Kasumi-1 (cell line): ENCODE data around the gene CLCN6.

Source experiments
- DNase-seq, 2 experiments: peaks; one replicate each; lab custom pipeline; 2025; lab: John Stamatoyannopoulos, UW

Gene CLCN6

DNA sequence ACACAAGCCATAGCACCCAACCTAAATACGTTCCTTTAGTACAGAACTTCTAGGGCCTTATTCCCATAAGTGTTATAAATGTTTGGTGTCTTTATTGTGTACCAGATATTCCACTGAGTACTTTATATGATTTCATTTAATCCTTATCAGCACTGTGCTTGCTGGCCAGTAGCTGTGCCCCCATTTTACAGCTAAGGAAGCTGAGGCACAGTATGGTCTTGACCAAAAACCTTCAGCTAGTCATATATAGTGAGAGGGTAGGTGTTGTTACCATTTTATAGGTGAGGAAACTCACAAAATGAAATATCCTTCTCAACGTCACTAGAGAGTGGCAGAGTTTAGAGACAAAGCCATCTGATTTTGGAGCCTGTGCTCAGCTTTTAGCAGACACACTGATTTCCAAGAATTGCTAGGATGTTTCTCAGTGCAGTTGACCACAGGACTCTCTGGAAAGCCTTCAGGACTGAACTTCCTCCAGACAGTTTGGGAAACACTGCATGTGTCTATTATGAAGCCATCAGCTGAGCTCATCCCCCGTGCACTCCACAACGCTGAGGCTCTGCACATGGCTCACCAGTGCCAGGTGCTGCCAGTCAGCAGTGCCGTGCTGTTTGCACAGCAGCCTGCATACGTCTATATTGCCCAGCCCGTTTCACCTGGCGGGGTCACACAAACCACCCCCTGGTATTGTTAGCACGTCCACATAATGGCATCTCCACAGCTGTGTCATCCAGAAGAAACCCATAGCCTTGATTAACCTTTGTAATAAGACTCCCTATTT lies 26.1 kb downstream of the CLCN6 start:
- no peak for DNase-seq

DNA sequence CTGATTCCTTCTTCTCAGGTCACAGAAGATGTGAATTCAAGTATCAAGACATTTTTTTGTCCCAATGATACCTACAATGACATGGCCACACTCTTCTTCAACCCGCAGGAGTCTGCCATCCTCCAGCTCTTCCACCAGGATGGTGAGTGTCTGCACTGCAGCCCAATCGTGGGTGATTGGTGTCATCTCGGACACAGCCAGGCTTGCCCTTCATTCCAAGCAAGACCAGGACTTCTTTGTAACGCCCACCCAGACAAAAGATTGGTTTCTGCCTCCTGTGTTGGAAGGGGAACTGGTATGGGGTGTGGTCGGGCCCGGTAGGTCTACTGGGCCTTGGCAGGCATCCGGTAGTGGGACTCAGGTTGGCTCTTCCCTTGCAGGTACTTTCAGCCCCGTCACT lies 27.5 kb downstream of the CLCN6 start:
- no peak for DNase-seq

DNA sequence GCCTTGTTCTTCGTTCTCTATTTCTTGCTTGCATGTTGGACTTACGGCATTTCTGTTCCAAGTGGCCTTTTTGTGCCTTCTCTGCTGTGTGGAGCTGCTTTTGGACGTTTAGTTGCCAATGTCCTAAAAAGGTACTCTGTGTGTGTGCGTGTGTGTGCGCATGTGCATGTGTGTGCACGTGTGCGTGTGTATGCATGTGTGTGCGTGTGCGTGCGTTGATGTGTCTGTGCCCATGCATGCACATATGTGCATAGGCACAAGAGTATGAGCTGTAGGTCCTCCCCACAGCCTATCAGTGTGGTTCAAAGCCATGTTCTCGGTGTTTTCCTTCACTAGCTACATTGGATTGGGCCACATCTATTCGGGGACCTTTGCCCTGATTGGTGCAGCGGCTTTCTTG lies 27.9 kb downstream of the CLCN6 start:
- no peak for DNase-seq

DNA sequence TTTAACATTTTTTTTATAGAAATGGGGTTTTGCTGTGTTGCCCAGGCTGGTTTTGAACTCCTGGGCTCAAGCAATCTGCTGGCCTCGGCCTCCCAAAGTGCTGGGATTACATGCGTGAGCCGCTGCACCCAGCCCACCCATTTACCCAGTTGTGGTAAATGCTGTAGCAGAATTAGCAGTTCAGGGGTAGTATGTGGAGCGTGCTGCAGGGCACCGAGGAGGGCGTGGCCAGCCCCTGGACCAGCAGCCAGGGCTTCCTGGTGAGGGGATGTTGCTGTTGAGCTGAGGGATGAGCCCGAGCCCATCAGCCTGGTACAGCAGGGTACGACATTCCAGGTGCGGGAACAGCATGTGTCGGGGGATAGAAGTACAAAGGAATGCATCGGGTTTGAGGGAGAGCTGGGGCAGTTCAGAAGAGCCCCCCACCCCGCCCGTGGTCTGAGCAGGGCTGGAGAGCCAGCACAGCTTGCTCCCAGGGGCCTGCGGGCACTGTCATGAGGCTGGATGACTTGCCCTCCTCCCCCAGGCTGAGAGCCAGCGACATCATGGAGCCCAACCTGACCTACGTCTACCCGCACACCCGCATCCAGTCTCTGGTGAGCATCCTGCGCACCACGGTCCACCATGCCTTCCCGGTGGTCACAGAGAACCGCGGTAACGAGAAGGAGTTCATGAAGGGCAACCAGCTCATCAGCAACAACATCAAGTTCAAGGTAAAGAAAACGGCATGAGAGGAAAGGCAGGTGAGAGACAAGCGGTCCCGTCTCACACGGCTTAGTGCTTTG lies 29.6 kb downstream of the CLCN6 start:
- DNase-seq, result no peak

DNA sequence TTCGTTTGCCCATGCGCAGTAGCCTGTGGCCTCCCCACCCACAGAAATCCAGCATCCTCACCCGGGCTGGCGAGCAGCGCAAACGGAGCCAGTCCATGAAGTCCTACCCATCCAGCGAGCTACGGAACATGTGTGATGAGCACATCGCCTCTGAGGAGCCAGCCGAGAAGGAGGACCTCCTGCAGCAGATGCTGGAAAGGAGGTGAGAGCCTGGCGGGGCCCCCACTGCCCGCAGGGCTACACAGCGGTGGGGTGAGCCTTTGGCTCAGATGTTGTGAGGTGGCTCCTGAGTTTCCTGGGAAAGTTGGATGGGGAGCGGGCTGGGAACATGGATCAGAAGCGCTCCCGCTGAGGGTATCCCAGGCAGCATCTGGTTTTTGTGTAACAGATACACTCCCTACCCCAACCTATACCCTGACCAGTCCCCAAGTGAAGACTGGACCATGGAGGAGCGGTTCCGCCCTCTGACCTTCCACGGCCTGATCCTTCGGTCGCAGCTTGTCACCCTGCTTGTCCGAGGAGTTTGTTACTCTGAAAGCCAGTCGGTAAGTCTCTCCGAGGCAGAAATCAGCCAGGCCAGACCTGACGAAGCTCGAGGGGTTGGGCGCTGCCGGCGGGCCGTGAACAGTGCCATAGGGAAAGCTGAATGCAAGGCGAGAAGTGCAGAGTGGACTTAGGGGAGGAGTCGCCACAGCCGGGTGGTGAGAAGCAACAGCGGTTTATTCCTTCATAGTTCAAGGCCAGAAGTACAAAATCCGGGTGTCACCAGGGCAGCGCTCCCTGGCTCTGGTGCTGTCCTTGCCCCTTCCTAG lies 31.2 kb downstream of the CLCN6 start:
- DNase-seq, result no peak

DNA sequence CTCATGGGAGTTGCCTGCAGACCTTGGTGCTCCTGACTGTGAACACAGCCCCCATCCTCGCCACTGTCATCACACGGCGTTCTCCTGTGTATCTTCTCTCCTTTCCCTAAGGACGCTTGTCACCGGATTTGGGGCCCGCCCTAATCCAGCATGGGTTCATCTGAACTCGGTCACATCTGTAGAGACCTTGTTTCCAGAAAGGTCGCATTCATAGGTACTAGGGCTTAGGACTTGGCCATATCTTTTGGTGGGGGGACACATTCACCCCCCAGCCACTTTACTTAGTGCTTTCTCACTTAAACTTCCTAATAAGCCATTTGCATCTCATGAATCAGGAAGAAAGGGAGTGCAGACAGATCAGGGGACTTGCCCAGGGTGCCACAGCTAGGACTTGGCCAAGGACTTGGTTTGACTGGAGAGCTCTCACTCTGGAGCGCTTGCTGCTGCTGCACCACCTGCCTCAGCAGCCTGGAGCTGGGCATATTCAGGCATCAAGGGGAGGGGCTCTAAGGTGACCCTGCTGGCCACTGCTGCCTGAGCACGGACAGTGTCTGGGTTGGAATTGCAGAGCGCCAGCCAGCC lies 31.9 kb downstream of the CLCN6 start:
- no peak for DNase-seq

DNA sequence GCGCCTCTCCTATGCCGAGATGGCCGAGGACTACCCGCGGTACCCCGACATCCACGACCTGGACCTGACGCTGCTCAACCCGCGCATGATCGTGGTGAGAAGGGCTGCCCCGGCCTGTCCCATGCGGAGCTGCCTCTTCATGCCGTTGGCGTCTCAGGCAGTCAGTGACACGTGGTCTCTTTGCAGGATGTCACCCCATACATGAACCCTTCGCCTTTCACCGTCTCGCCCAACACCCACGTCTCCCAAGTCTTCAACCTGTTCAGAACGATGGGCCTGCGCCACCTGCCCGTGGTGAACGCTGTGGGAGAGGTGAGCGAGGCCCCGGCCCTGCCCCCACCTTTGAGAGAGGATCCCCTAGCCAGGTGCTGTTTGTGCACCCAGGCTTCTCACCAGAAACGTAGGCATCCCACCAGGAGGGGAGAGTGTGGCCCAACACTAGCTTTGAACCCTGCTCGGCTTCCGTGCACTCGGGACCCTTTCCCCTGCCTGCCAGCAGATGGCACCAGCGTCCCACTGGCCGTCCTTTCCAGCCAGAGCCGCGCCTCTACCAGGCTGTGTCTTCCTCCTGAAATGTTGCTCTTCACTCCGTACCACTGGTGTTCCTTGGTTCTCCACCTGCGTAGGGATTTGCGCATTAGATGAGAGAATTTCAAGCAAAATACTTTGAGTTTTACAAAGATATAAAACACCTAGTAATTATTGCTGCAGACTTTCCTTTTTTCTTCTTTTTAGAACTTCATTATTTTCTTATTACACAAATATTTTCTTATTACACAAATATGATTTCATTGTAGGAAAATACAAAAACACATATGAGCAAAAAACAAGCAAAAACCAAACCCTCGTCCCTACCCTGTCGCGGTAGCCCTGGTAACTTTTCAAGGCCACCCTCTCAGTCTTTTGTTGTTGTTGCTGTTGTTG lies 32.6 kb downstream of the CLCN6 start:
- peak; percentile 64 to 72 for DNase-seq

DNA sequence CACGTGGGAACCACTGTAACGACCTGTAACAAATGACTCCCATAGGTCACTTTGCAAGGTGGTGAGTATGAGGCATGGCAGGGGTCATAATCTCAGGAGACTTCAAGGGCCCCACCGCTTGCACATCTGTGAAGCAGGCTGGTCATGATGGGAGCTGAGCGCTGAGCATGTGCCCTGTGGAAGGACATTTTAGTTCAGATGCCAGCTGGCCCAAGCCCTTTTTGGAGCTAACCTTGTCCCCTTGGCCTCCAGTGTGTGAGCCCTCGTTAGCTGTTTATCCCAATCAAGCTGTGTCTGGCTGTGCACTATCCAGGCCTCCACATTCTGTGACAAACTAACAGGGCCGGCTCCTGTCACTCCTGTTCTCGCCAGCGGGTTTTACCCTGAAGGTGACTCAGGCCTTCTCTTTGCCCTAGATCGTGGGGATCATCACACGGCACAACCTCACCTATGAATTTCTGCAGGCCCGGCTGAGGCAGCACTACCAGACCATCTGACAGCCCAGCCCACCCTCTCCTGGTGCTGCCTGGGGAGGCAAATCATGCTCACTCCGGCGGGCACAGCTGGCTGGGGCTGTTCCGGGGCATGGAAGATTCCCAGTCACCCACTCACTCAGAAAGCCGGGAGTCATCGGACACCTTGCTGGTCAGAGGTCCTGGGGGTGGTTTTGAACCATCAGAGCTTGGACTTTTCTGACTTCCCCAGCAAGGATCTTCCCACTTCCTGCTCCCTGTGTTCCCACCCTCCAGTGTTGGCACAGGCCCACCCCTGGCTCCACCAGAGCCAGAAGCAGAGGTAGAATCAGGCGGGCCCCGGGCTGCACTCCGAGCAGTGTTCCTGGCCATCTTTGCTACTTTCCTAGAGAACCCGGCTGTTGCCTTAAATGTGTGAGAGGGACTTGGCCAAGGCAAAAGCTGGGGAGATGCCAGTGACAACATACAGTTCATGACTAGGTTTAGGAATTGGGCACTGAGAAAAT lies 34.0 kb downstream of the CLCN6 start:
- no peak for DNase-seq

DNA sequence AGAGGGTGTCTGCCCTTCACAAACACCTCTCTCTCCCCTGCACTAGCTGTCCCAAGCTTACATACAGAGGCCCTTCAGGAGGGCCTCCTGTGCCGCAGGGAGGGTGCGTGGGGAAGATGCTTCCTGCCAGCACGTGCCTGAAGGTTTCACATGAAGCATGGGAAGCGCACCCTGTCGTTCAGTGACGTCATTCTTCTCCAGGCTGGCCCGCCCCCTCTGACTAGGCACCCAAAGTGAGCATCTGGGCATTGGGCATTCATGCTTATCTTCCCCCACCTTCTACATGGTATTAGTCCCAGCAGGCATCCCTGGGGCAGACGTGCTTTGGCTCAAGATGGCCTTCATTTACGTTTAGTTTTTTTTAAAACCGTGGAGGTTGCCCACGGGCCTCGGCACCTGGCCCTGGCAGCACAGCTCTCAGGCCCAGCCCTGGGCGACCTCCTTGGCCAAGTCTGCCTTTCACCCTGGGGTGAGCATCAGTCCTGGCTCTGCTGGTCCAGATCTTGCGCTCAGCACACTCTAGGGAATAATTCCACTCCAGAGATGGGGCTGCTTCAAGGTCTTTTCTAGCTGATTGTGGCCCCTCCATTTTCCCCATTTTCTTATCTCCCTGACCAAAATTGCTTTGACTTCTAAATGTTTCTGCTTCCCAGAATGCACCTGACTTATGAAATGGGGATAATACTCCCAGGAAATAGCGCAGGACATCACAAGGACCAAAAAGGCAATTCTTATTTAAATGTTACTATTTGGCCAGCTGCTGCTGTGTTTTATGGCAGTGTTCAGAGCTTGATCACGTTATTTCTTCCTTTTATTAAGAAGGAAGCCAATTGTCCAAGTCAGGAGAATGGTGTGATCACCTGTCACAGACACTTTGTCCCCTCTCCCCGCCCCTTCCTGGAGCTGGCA lies 35.5 kb downstream of the CLCN6 start:
- no peak for DNase-seq

DNA sequence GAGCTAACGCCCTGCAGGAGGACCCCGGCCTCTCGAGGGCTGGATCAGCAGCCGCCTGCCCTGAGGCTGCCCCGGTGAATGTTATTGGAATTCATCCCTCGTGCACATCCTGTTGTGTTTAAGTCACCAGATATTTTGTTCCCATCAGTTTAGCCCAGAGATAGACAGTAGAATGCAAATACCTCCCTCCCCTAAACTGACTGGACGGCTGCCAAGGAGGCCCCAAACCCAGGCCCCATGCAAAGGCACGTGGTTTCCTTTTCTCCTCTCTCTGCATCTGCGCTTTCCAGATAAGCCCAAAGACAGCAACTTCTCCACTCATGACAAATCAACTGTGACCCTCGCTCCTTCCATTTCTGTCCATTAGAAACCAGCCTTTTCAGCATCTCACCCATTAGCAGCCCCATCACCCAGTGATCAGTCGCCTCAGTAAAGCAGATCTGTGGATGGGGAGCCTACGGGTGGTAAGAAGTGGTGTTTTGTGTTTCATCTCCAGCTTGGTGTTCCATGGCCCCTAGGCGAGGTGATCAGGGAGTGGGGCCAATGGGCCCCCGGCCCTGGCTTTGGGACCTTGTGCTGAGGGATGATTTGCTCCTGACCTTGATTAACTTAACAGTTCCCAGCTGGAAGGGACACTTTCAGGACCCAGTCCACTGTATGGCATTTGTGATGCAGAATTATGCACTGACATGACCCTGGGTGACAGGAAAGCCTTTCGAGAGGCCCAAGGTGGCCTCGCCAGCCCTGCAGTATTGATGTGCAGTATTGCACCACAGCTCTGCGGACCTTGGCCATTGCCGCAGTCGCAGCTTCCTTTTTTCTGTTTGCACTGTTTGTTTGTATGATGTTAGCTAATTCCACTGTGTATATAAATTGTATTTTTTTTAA lies 36.4 kb downstream of the CLCN6 start:
- peak; percentile 85 to 86 for DNase-seq

DNA sequence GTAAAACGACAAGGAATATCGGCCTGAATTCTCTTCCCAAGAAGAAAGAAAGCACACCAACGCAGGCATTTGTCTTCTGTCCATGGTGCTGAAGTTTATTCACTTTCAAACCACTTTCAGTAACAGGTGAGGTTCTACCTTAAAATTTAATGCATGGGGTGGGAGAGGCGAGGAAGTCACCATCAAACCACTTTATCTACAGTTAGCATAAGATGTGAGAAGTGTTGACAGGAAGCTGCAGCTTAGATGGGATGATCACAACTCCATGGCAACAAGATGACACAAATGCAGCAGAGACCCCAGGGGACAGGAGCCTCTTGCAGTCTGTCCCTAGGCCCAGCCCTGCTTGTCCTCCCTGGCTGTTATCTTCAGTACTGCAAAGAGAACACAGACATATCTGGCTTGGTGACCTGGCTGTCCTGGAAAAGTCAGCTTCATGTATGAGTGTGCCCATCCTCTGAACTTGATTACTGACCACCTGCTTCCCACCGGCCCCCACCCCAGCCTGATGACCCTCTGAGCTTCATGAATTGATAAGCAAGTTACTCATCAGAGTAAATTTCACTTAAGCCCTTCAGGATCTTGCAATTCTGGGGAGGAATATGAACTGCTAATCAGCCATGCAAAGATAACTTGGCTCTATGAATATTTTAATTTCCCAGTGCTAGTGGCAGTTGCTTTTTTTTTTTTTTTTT lies 39.8 kb downstream of the CLCN6 start:
- DNase-seq, result peak; percentile 10 to 25

DNA sequence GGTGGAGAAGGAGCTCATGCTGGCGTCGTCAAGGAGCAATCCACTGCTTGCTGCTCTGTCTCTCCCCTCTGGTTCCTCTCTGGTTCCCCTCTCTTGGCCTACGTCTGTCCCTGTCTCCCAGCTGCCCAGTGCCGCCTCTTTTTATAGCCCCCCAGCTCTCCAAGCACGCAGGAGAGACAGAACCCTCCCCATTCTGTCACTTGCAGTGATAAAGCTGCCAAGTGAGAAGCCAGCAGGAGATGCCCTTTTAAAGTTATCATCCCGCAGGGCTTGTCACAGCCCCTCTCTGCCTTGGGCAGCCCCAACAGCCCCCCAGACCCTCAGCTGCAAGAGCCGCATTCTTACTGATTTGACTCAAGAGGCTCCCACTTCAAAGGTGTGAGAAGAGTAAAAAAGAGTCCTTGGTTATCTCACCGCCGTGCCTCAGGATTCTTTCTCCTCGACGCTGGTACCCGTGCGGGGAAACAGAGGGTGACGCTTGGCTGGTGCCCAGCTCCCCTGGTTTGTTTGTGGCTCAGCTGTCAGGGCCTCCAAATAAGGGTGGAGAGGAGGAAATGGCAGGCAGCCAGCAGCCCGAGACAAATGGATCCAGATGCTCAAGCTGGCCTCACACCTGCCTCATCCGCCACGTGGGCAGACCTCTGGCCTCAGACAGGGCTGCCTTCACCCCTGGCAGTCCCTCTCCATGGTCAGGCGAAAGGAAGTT lies 41.8 kb downstream of the CLCN6 start, which contains the start of gene NPPA:
Gene NPPA (minus strand): TSS at position 117 of the 706 bp plus-strand sequence. CDS start 99 bp downstream, at position 18.
- no peak for DNase-seq

DNA sequence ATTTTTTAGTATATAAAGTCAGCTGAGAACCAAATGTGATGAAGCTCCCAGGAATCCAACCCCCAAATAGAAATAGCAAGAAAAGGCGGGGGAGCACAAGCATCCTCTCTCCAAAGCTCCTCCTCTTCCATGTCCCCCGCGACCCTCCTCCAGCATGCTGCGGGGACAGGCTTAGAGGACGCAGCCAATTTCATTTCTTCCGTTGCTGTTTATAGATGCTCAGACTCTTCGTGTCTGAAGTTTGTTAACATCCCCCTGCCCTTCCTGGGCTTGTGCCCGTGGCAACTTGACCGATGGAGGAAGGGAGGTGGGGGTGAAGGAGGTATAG lies 42.3 kb downstream of the CLCN6 start:
- no peak for DNase-seq

DNA sequence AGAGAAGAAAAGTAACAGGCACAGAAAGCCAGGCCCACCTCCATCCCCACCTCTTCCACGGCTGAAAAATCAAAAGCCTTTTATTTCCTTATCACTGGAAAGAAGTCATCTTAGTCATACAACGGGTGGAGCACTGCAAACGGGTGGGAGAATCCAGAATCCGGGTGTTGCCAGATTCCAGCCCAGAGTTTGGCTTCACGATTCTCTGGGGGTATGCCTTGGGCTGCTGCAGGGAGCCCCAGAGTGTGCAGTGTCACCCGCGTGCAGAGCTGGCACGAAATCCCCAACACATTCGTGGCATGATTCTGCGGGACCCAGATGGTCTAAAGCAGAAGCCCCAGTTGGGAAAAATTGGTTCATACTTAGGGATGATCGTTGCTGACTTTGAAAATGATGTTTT lies 44.2 kb downstream of the CLCN6 start:
- DNase-seq, result no peak

DNA sequence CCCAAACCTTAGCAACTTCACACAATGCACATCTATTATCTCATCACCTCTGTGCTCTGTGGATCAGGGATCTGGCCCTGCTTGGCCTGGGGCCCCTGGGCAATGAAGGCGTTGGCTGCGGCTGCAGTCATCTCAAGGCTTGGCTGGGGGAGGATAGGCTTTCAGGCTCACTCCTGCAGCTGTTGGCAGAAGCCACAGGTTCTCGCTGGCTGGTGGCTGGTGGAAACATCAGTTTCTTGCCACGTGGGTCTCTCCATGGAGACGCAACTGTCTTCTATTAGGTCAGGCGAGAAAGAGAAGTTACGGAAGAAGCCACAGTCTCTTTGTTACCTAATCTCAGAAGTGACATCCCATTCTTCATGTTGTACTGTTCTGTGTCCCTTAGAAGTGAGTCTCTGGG lies 45.2 kb downstream of the CLCN6 start:
- peak; percentile 88 to 90 for DNase-seq

DNA sequence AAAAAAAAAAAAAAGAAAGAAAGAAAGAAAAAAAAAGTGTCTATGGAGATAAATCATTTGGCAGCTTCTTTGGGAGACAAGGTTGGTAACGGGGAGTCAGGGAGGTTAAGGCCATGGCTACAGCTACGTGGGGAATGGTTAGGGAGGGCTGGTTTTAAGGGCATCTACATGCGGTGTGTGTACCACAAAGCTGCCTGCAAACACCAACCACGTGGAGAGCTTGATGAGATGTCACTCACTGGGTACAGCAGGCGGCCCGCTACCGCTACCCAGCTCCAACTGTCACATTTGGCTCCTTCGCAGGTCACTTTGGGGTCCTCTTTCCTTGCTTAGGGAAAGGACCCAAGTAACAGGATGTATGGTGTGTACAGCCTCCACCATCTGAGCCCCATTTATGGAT lies 48.5 kb downstream of the CLCN6 start:
- no peak for DNase-seq

DNA sequence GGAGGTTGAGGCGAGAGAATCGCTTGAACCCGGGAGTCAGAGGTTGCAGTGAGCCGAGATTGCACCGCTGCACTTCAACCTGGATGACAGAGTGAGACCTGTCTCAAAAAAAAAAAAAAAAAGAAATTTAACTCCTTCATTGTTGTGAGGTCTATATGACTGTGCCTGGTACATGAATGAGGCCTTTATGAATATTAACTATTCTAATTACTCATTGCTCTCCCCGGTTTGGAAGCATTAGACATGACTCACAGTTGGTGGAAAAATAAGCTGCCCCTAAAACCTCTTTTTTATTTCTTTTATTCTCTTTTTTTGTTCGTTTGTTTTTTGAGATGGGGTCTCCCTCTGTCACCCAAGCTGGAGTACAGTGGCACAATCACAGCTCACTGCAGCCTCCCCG lies 49.4 kb downstream of the CLCN6 start:
- no peak for DNase-seq
